ENCODE measurements around the gene PIMREG. TPM values are rescaled to one million over a fixed set of nuclear protein-coding genes. Genes with fewer than 3 reads are reported as not detected.

The PIMREG gene, protein sequence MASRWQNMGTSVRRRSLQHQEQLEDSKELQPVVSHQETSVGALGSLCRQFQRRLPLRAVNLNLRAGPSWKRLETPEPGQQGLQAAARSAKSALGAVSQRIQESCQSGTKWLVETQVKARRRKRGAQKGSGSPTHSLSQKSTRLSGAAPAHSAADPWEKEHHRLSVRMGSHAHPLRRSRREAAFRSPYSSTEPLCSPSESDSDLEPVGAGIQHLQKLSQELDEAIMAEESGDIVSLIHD
- polyA plus RNA-seq (2011; rRNA removed) = 27.0 and 54.5 TPM in 2 replicates
- 12.0 and 12.6 TPM in 2 replicates for polyA minus RNA-seq (2011; rRNA and poly(A)+ RNA removed)

DNA sequence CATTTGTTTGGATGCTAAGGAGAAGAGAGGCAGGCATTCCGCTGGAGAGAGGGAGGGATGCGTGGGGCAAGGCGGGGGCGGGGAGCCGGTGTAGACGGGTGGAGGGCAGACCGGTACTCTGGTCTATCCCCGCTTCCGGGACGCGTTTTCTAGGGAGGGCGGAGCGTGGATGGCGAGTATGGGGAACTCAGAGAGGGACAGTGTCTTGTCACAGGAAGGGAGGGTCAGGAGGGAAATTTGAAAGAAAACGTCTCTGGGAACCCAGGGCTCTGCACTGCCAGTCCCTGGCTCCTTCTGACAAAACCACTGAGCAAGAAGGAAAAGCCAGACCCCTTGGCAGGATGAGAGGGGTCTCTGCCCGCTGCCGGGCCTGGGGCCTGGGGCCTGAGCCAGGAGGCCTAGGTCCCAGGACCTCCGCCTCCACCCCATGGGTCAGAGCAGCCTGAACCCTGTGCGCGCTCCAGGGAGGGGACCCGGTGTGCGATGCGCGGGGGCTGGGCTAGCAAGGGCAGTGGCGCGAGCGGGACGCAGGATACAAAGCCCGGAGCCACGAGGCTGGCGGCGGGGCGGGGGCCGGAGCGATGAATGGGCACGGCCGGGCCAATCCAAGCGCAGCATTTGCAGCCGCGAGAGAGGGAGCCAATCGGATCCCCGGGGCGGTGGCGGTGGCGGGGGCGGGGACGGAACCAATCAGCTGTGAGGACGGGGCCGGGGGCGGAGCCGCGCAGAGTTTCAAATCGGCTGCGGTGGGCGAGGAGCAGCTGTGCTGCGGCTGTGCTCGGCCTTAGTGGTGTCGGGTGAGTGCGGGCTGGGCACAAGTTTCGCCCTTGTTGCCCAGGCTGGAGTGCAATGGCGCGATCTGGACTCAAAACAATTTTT, at the start of gene PIMREG:
PIMREG (plus strand) TSS at position 764 of the 879 bp plus-strand sequence. CDS start 656 bp downstream, outside the sequence.
- no peaks in the 10 kb centered on the region; the same call in 1 of the 2 replicates for H3K36me3 ChIP-seq (ENCODE audit: control insufficient read depth, insufficient read depth, low read length)
- TF ChIP-seq, protein P1, sequence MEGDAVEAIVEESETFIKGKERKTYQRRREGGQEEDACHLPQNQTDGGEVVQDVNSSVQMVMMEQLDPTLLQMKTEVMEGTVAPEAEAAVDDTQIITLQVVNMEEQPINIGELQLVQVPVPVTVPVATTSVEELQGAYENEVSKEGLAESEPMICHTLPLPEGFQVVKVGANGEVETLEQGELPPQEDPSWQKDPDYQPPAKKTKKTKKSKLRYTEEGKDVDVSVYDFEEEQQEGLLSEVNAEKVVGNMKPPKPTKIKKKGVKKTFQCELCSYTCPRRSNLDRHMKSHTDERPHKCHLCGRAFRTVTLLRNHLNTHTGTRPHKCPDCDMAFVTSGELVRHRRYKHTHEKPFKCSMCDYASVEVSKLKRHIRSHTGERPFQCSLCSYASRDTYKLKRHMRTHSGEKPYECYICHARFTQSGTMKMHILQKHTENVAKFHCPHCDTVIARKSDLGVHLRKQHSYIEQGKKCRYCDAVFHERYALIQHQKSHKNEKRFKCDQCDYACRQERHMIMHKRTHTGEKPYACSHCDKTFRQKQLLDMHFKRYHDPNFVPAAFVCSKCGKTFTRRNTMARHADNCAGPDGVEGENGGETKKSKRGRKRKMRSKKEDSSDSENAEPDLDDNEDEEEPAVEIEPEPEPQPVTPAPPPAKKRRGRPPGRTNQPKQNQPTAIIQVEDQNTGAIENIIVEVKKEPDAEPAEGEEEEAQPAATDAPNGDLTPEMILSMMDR (IDR thresholded peaks at IDR 0.05; ENCODE audit: insufficient read depth, low read depth, low read length) = no peak
- peak; percentile 47 for DNase-seq (ENCODE audit: low read depth)
- POLR2A ChIA-PET = no interaction called here
- no peaks in the 10 kb centered on the region for H3K27me3 ChIP-seq (ENCODE audit: control insufficient read depth, insufficient read depth, low read length)
- peak within 1 kb of the TSS; percentile 75 for H3K4me3 ChIP-seq (ENCODE audit: low read depth, low read length)
- CTCF ChIA-PET = interaction anchor here (2.1 kb wide), 1 partner anchor 9 kb away, joined by 9 read pairs; the partner anchor contains the start of gene AIPL1

DNA sequence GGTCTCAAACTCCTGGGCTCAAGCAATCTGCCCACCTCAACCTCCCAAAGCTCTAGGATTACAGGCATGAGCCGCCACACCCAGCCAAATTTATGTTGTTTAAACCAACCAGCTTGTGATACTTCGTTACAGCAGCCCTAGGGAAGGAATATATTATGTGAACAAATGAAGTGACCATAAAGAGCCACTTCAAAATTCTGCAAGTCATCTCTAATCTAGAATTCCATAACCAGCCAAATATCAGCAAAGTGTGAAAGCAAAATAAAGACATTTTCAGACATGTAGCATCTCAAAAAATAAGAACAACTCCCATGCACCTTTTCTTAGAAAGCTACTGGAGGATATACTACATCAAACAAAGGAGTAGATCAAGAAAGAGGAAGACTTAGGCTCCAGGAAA, 45.3 kb upstream of the PIMREG start:
- TF ChIP-seq, protein P1 (IDR thresholded peaks at IDR 0.05; ENCODE audit: insufficient read depth, low read depth, low read length) = no peak
- Histone ChIP-seq H3K4me3 (ENCODE audit: low read depth, low read length) (no peak overlapping the region), H3K36me3 (ENCODE audit: control insufficient read depth, insufficient read depth, low read length) (no peaks in the 10 kb centered on the region), H3K27me3 (ENCODE audit: control insufficient read depth, insufficient read depth, low read length) (peaks cover 10% of the 10 kb centered on the region)
- DNase-seq (ENCODE audit: low read depth) = no peak
- CTCF ChIA-PET = no interaction called here
- POLR2A ChIA-PET = no interaction called here

DNA sequence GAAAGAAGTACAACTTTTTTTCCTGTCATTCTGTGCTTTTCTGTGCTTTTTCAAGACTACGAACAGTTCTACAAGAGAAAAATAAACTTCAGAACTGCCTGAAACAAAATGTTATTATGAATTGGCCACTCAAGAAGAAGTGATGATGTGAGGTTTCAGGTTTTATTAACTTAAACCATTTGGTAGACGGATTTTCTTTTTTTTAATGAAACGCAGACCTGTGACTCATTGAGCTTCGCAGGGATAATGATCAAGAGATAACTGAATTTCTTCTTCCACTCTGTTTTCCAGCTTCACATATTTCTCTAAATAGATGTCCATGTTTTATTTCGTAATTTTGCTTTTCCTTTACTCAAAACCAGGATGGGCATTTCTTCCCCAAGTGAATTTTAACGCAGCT, 42.0 kb upstream of the PIMREG start:
- ChIA-PET CTCF (interaction anchor here (1.5 kb wide), 1 partner anchor 10 kb away, joined by 3 read pairs; no protein-coding TSS in a partner anchor), POLR2A (no interaction called here)
- Histone ChIP-seq H3K4me3 (ENCODE audit: low read depth, low read length) (no peak overlapping the region), H3K36me3 (ENCODE audit: control insufficient read depth, insufficient read depth, low read length) (no peaks in the 10 kb centered on the region), H3K27me3 (ENCODE audit: control insufficient read depth, insufficient read depth, low read length) (peaks cover 8% of the 10 kb centered on the region)
- DNase-seq (ENCODE audit: low read depth) = peak; percentile 59
- TF ChIP-seq, protein P1 (IDR thresholded peaks at IDR 0.05; ENCODE audit: insufficient read depth, low read depth, low read length) = no peak

DNA sequence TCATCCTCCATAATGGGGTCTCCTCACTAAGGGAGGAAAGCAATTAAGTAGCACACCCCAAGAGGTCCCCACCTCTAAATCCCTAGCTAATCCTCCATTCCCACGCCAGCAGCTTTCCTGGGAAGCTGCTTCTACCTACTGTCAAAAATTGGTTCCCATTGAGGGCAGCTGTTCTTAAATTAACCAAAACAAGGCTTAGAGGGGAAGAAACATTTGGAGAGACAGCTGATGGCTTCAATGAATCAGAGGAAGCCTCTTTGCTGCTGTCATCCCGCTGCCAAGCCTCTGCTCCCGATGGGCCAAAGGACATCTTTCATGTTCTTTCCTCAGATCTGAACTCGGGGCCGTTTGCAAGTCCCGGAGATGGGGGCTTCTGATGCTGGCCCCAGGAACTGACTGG, 36.0 kb upstream of the PIMREG start:
- CTCF ChIA-PET = interaction anchor here (2.0 kb wide), 1 partner anchor 816 kb away, joined by 4 read pairs; no protein-coding TSS in a partner anchor

More for the DNA sequence above, 36.0 kb upstream of the PIMREG start:
- no peaks in the 10 kb centered on the region for H3K36me3 ChIP-seq (ENCODE audit: control insufficient read depth, insufficient read depth, low read length)
- no peak overlapping the region for H3K4me3 ChIP-seq (ENCODE audit: low read depth, low read length)
- peaks cover 6% of the 10 kb centered on the region for H3K27me3 ChIP-seq (ENCODE audit: control insufficient read depth, insufficient read depth, low read length)
- TF ChIP-seq, protein P1 (IDR thresholded peaks at IDR 0.05; ENCODE audit: insufficient read depth, low read depth, low read length) = no peak
- no peak for DNase-seq (ENCODE audit: low read depth)
- POLR2A ChIA-PET = no interaction called here
